Measurements from ENCODE around the gene RERG. TPM values are rescaled to one million over a fixed set of nuclear protein-coding genes. Genes with fewer than 3 reads are reported as not detected.

The RERG gene
- total and polyA plus RNA-seq, 2 of the 4 experiments (the other 2 are of a cell fraction) = not detected

DNA sequence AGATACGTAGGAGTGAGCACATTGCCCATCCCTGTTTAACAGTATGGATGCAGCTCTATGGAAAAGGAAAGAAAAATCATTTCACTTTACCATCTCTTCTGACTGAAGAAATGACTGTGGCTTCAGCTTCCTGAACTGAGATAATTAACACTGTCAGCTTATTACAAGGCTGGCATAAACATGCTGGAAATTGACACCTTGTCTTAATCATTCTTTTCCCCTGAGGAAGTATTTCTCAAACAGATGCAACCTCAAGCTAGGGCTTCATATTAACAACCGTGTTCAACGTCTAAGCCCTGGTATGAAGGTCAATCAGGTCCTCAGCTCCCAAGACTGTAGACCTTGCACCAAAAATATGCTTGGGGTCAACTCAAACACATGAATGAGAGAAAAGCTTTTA lies 25.0 kb downstream of the RERG start:
- no peaks in the 10 kb centered on the region for H4K20me1 ChIP-seq (ENCODE audit: insufficient read depth, low read length)
- no peak overlapping the region for H2AK5ac ChIP-seq (ENCODE audit: low read depth, low read length)
- no peak overlapping the region for H3K27ac ChIP-seq (ENCODE audit: insufficient read depth, low read length)
- no peak overlapping the region for H2BK120ac ChIP-seq (ENCODE audit: low read depth, low read length)
- intact Hi-C loops (cut with micrococcal nuclease) (no loop called here), dilution Hi-C loops (cut with HindIII; ENCODE audit: low sequenced_read_pairs, unreplicated experiment) (no loop called here), in situ Hi-C loops (cut with MboI; ENCODE audit: low sequenced_read_pairs) (no loop called here)
- no peaks in the 10 kb centered on the region for H3K4me1 ChIP-seq (ENCODE audit: control insufficient read depth, insufficient read depth, low read length)
- no peak for DNase-seq
- no peak overlapping the region for H2AK9ac ChIP-seq (replicated peaks; ENCODE audit: low read depth, low read length, poor library complexity)
- POLR2A ChIA-PET (ENCODE audit: unreplicated experiment) = no interaction called here
- no peak overlapping the region for H3K23ac ChIP-seq (ENCODE audit: low read depth, low read length)
- no peaks in the 10 kb centered on the region for H3K27me3 ChIP-seq (ENCODE audit: control insufficient read depth, insufficient read depth, low read length)
- no peak overlapping the region for H4K8ac ChIP-seq (ENCODE audit: low read depth in 2 of 2, low read length in 2 of 2)
- H2BK5ac ChIP-seq (ENCODE audit: low read depth, low read length, poor library complexity, severe bottlenecking) = no peak overlapping the region
- no peak overlapping the region for H2AFZ ChIP-seq (replicated peaks; ENCODE audit: low read length, poor library complexity)
- no peak overlapping the region for H3K4me2 ChIP-seq (ENCODE audit: low read depth, low read length)
- no CpG with 5 or more reads among the region's 3 CpGs for WGBS, 2 experiments (ENCODE audit: extremely low coverage in 2 of 2, insufficient read length in 1 of 2)
- CTCF ChIA-PET = interaction anchor here (0.6 kb wide), 1 partner anchor 14 kb away, joined by 3 read pairs; no protein-coding TSS in a partner anchor
- H3K4ac ChIP-seq (ENCODE audit: low read depth, low read length) = no peak overlapping the region
- H3K4me3 ChIP-seq (ENCODE audit: insufficient read depth, low read depth, low read length) = no peak overlapping the region
- no peak overlapping the region for H2BK20ac ChIP-seq (ENCODE audit: low read depth, low read length)
- H3K9me3 ChIP-seq (ENCODE audit: control insufficient read depth, insufficient read depth, low read length) = no peaks in the 10 kb centered on the region
- no peak overlapping the region for H4K5ac ChIP-seq (ENCODE audit: low read depth, low read length)
- no peak overlapping the region for H4K91ac ChIP-seq (ENCODE audit: insufficient read depth, low read depth, low read length)
- no peak overlapping the region for H3K56ac ChIP-seq (ENCODE audit: extremely low read depth, insufficient read depth, low read length)
- H3K36me3 ChIP-seq (ENCODE audit: control insufficient read depth, insufficient read depth, low read length) = no peaks in the 10 kb centered on the region
- ATAC-seq (ENCODE audit: low read depth) = no peak
- no TSS peak for BruUV-seq (replicated peaks)
- no peak overlapping the region for H3K14ac ChIP-seq (replicated peaks; ENCODE audit: low read depth, low read length)
- no peak overlapping the region for H3K18ac ChIP-seq (ENCODE audit: low read depth, low read length)
- no peak overlapping the region for H2BK15ac ChIP-seq (ENCODE audit: low read depth, low read length)
- TF ChIP-seq POLR2A (IDR thresholded peaks at IDR 0.05; ENCODE audit: low read depth, low read length) (no peak), MAFK (IDR thresholded peaks at IDR 0.05; ENCODE audit: low read depth, low read length) (no peak), MAZ (IDR thresholded peaks at IDR 0.05; ENCODE audit: borderline replicate concordance, low read depth, low read length) (no peak), RAD21 (IDR thresholded peaks at IDR 0.05; ENCODE audit: low read length) (no peak), RFX5 (IDR thresholded peaks at IDR 0.05; ENCODE audit: low read depth, low read length) (no peak), CHD1 (IDR thresholded peaks at IDR 0.05; ENCODE audit: low read depth, low read length) (no peak)
- H3K9ac ChIP-seq (ENCODE audit: low read depth, low read length) = no peak overlapping the region
- H3K9me1 ChIP-seq (ENCODE audit: insufficient read depth, low read length) = no peaks in the 10 kb centered on the region
- H3K79me1 ChIP-seq (ENCODE audit: low read depth in 1 of 2, low read length in 2 of 2) = no peaks in the 10 kb centered on the region

Measured in IMR-90 (cell line).